ENCODE measurements around the gene PEX7. TPM values are rescaled to one million over a fixed set of nuclear protein-coding genes. Genes with fewer than 3 reads are reported as not detected.

Gene PEX7
- total and polyA plus RNA-seq, 10 of the 15 experiments (the other 5 are each of a cell fraction or from before 2014, with no cell fraction given) = 0.58 to 12.4 (median 8.8) TPM

DNA sequence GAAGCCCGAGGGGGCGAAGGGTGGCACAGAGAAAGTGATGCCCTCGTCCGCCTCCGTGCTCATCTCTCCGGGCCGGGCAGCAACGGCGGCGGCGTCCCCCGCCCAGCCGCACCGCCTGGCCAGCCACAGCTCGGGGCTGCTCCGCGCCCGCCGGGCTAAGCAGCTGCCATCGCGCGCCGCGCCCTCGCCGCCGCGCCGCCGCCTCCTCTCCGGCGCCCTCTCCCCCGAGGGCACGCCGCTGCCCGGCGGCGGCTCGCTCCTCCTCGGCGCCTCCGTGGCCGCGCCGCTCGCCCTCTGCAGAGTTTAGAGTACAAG lies 30.3 kb upstream of the PEX7 start:
- Histone ChIP-seq H3K4me1 (ENCODE audit: control insufficient read depth, insufficient read depth, low read length) (peaks cover 8% of the 10 kb centered on the region), H3K4me2 (ENCODE audit: control insufficient read depth, insufficient read depth) (peak overlapping the region; percentile 59; the same call in 1 of the 2 replicates), H3K9me3 (replicated peaks; ENCODE audit: control insufficient read depth, insufficient read depth, low read length) (no peaks in the 10 kb centered on the region), H3K79me2 (ENCODE audit: control insufficient read depth, insufficient read depth, low read length) (peaks cover 66% of the 10 kb centered on the region), H3K36me3 (ENCODE audit: control insufficient read depth in 2 of 2, insufficient read depth in 2 of 2, low read length in 1 of 2) (peaks cover 0 to 5% of the 10 kb centered on the region in 2 experiments; a peak in 1 of 4 replicates), H3K27ac (ENCODE audit: control insufficient read depth, insufficient read depth) (peak overlapping the region; percentile 98), H3K9ac (ENCODE audit: control insufficient read depth, insufficient read depth, low read length) (peak overlapping the region; percentile 90), H2AFZ (ENCODE audit: control insufficient read depth, low read depth, low read length) (no peak overlapping the region), H4K20me1 (ENCODE audit: control insufficient read depth, insufficient read depth) (no peaks in the 10 kb centered on the region), H3K27me3 (replicated peaks in 1 of 2; ENCODE audit: control insufficient read depth in 2 of 2, insufficient read depth in 2 of 2, low read length in 1 of 2) (no peaks in the 10 kb centered on the region), H3K4me3 (peak overlapping the region; percentile 71)
- FAIRE-seq = no peak
- under 1% methylated on average over 45 of the region's 46 CpGs for WGBS (ENCODE audit: insufficient coverage, insufficient replicate concordance, low lambda C conversion rate, missing lambda C conversion rate)
- POLR2A ChIA-PET = interaction anchor here (0.6 to 10.1 kb wide), 20 partner anchors 10 to 949 kb away, joined by 3 to 265 read pairs (median 4); partner anchors contain the start of genes BCLAF1 and PEX7
- TF ChIP-seq GATAD2B (conservative IDR thresholded peaks at IDR 0.05; ENCODE audit: low read depth) (no peak), ZNF207 (IDR thresholded peaks at IDR 0.05; ENCODE audit: borderline replicate concordance) (no peak), NR2C1 (IDR thresholded peaks at IDR 0.05) (peak; percentile 37; the same call in 1 of the 2 replicates), E2F8 (IDR thresholded peaks at IDR 0.05; ENCODE audit: low read depth, partially characterized antibody) (no peak), ZNF24 (IDR thresholded peaks at IDR 0.05) (no peak), ZSCAN29 (IDR thresholded peaks at IDR 0.05) (0 out of 2 replicates have a peak, but pooled peaks have one; percentile 76), RUNX3 (IDR thresholded peaks at IDR 0.05; ENCODE audit: low read length) (no peak), POLR2AphosphoS5 (IDR thresholded peaks at IDR 0.05; ENCODE audit: low read length) (no peak), NFYA (IDR thresholded peaks at IDR 0.05; ENCODE audit: borderline replicate concordance, low read depth, low read length) (no peak), MTA3 (IDR thresholded peaks at IDR 0.05; ENCODE audit: borderline replicate concordance, low read length) (no peak), SUZ12 (IDR thresholded peaks at IDR 0.05; ENCODE audit: unreplicated experiment) (no peak)
- TF ChIP-seq, protein P1, sequence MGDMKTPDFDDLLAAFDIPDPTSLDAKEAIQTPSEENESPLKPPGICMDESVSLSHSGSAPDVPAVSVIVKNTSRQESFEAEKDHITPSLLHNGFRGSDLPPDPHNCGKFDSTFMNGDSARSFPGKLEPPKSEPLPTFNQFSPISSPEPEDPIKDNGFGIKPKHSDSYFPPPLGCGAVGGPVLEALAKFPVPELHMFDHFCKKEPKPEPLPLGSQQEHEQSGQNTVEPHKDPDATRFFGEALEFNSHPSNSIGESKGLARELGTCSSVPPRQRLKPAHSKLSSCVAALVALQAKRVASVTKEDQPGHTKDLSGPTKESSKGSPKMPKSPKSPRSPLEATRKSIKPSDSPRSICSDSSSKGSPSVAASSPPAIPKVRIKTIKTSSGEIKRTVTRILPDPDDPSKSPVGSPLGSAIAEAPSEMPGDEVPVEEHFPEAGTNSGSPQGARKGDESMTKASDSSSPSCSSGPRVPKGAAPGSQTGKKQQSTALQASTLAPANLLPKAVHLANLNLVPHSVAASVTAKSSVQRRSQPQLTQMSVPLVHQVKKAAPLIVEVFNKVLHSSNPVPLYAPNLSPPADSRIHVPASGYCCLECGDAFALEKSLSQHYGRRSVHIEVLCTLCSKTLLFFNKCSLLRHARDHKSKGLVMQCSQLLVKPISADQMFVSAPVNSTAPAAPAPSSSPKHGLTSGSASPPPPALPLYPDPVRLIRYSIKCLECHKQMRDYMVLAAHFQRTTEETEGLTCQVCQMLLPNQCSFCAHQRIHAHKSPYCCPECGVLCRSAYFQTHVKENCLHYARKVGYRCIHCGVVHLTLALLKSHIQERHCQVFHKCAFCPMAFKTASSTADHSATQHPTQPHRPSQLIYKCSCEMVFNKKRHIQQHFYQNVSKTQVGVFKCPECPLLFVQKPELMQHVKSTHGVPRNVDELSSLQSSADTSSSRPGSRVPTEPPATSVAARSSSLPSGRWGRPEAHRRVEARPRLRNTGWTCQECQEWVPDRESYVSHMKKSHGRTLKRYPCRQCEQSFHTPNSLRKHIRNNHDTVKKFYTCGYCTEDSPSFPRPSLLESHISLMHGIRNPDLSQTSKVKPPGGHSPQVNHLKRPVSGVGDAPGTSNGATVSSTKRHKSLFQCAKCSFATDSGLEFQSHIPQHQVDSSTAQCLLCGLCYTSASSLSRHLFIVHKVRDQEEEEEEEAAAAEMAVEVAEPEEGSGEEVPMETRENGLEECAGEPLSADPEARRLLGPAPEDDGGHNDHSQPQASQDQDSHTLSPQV (IDR thresholded peaks at IDR 0.05) = no peak
- DNase-seq (ENCODE audit: low read depth, low spot score) = no peak
- CTCF ChIA-PET = interaction anchor here (0.7 to 9.8 kb wide), 69 partner anchors 8 to 506 kb away, joined by 3 to 411 read pairs (median 5); partner anchors contain the start of gene BCLAF1
- SMC1A ChIA-PET (ENCODE audit: uncharacterized antibody, unreplicated experiment) = interaction anchor here (0.6 to 13.3 kb wide), 33 partner anchors 10 to 208 kb away, joined by 3 to 446 read pairs (median 5); no protein-coding TSS in a partner anchor
- RAD21 ChIA-PET (ENCODE audit: unreplicated experiment) = interaction anchor here (0.8 to 12.6 kb wide), 56 partner anchors 8 to 502 kb away, joined by 3 to 405 read pairs (median 5); partner anchors contain the start of gene BCLAF1
- intact Hi-C loops (cut with micrococcal nuclease; ENCODE audit: unreplicated experiment) (loop anchor here (1.0 to 5.0 kb wide), 2 partner anchors 41 to 200 kb away; no protein-coding TSS in a partner anchor), in situ Hi-C loops (cut with MboI) (loop anchor here (5.0 to 10.0 kb wide), 2 partner anchors 150 to 507 kb away; partner anchors contain the start of gene BCLAF1)
- ATAC-seq = no peak
- no TSS peak for BruUV-seq (replicated peaks)
